Mesendoderm (in vitro differentiated cells): Measurements from ENCODE around the gene IGF1R.
A peak's percentile ranks its signal among the peaks of the same experiment; 100 is the strongest.

Experiments used
- DNase-seq: peaks from one replicate; pipeline ENCODE4 v3.0.0; 2013
- H2AK5ac ChIP-seq: 2 replicates; pipeline ENCODE4 v1.6.1; 2013; ENCODE audit warnings: low read length, inconsistent platforms
- H2BK120ac ChIP-seq: 2 replicates; pipeline ENCODE4 v1.6.1; 2013; ENCODE audit warnings: low read depth, mild to moderate bottlenecking, low read length, moderate library complexity, mixed read lengths
- H2BK15ac ChIP-seq: replicated peaks from 2 replicates; pipeline ENCODE4 v1.6.1; 2013; ENCODE audit warnings: low read depth, mild to moderate bottlenecking, moderate library complexity
- H2BK5ac ChIP-seq: 2 replicates; pipeline ENCODE4 v1.6.1; 2013; ENCODE audit warnings: low read length, inconsistent platforms
- H3K18ac ChIP-seq: 2 replicates; pipeline ENCODE4 v1.6.1; 2013; ENCODE audit warnings: mild to moderate bottlenecking, low read length, mixed read lengths
- H3K23ac ChIP-seq: one replicate; pipeline ENCODE4 v1.6.1; 2013; ENCODE audit warnings: low read length
- H3K27ac ChIP-seq: 2 replicates; pipeline ENCODE4 v1.5.1; 2013; ENCODE audit warnings: low read depth, mild to moderate bottlenecking, inconsistent platforms, low read length, moderate library complexity
- H3K27me3 ChIP-seq: 2 replicates; pipeline ENCODE4 v1.6.1; 2013; ENCODE audit warnings: low read length, control low read depth, mild to moderate bottlenecking, inconsistent platforms; ENCODE audit not compliant: insufficient read depth, poor library complexity
- H3K36me3 ChIP-seq: 2 replicates; pipeline ENCODE4 v1.6.1; 2013; ENCODE audit warnings: low read length, inconsistent platforms; ENCODE audit not compliant: control insufficient read depth, insufficient read depth
- H3K4ac ChIP-seq: one replicate; pipeline ENCODE4 v1.6.1; 2013; ENCODE audit warnings: low read depth, mild to moderate bottlenecking, low read length, moderate library complexity
- H3K4me1 ChIP-seq: 2 replicates; pipeline ENCODE4 v1.6.1; 2013; ENCODE audit warnings: low read depth, low read length, inconsistent platforms; ENCODE audit not compliant: control insufficient read depth
- H3K4me2 ChIP-seq: 2 replicates; pipeline ENCODE4 v1.6.1; 2013; ENCODE audit warnings: low read length
- H3K4me3 ChIP-seq: 2 replicates; pipeline ENCODE4 v1.5.1; 2013; ENCODE audit warnings: mild to moderate bottlenecking, low read length
- H3K56ac ChIP-seq: one replicate; pipeline ENCODE4 v1.6.1; 2013; ENCODE audit warnings: low read length
- H3K79me1 ChIP-seq: 2 replicates; pipeline ENCODE4 v1.6.1; 2013; ENCODE audit warnings: low read length, inconsistent platforms
- H3K79me2 ChIP-seq: 2 replicates; pipeline ENCODE4 v1.6.1; 2013; ENCODE audit warnings: mild to moderate bottlenecking, low read length; ENCODE audit not compliant: control insufficient read depth, insufficient read depth
- H3K9ac ChIP-seq: 2 replicates; pipeline ENCODE4 v1.6.1; 2013; ENCODE audit warnings: low read length, inconsistent platforms
- H4K5ac ChIP-seq: one replicate; pipeline ENCODE4 v1.6.1; 2013; ENCODE audit warnings: low read length
- H4K8ac ChIP-seq: one replicate; pipeline ENCODE4 v1.6.1; 2013; ENCODE audit warnings: low read depth, mild to moderate bottlenecking, control low read depth, low read length, moderate library complexity
- WGBS: extraction: QIAGEN DNeasy Blood & Tissue Kit; methylation state at CpG from one replicate; pipeline ENCODE4 v1.1.7; 2013; ENCODE audit warnings: low lambda C conversion rate, missing lambda C conversion rate; ENCODE audit not compliant: insufficient coverage; ENCODE audit errors: extremely low coverage; 5-methylcytosine and 5-hydroxymethylcytosine counted together

Gene IGF1R

DNA sequence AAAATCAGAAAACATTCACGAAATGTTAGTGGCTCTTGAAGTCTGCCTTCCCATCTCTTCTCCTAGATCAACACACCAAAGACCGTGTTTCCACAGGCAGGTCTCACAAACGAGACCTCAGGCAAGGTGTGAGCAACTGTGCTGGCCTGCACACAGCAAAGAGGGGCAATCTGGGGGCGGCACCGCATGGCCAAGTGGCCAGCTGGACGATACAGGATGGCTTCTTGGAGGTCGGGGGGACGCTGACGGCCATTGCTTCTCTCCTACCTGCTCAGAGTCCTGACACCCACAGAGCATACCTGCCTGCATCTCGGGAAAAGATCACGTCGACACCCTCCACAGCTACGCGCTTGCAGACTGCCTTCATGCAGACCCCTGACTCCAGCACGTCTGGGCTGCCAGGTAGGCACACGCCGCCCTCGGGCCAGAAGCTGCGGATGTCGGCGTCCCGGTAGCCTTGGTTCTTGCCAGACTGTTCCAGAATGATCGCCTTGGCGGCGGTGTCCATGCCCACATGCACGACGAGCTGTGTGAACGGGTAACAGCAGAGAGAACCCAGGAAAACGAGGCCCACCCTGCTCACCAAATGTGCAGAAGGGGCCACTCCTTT lies 320.9 kb downstream of the IGF1R start:
- H3K4me1 ChIP-seq = no peaks in the 10 kb centered on the region
- WGBS = no CpG with 5 or more reads among the region's 29 CpGs

DNA sequence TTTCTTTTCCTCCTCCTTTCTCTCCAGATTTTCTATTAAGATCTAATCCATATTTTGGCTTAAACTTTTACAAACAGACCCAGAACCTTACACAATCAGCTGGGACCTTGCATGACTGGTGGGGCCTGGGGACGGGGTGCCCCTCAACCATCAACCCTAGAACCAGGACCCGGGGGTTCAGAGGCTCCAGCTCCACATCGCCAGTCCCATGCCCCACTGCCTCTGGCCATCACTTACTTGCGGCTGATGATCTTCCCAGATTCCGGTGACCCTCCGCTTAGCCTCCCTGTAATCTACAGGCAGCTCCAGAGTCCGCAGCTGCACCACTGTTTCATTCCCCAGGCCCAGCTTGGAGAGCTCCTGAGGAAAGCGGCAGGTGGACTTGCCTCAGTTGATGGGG lies 322.5 kb downstream of the IGF1R start:
- no peak for DNase-seq
- H2BK120ac ChIP-seq = no peak overlapping the region
- no peak overlapping the region for H3K27ac ChIP-seq
- no peaks in the 10 kb centered on the region for H3K79me1 ChIP-seq
- no peak overlapping the region for H2BK5ac ChIP-seq
- no peak overlapping the region for H4K8ac ChIP-seq
- H3K4me3 ChIP-seq = no peak overlapping the region
- H3K4me2 ChIP-seq = no peak overlapping the region
- H3K27me3 ChIP-seq = no peaks in the 10 kb centered on the region
- H2AK5ac ChIP-seq = no peak overlapping the region
- H3K4me1 ChIP-seq = no peaks in the 10 kb centered on the region
- H3K79me2 ChIP-seq = no peaks in the 10 kb centered on the region
- no peak overlapping the region for H3K9ac ChIP-seq
- H2BK15ac ChIP-seq = no peak overlapping the region
- no peak overlapping the region for H3K18ac ChIP-seq
- no peak overlapping the region for H3K56ac ChIP-seq
- no peak overlapping the region for H3K4ac ChIP-seq
- no peak overlapping the region for H3K23ac ChIP-seq
- H4K5ac ChIP-seq = no peak overlapping the region
- WGBS = no CpG with 5 or more reads among the region's 8 CpGs
- H3K36me3 ChIP-seq = no peaks in the 10 kb centered on the region

More for the DNA sequence above, 320.9 kb downstream of the IGF1R start:
- H3K4me3 ChIP-seq = no peak overlapping the region
- H3K36me3 ChIP-seq = no peaks in the 10 kb centered on the region
- H3K56ac ChIP-seq = no peak overlapping the region
- H3K18ac ChIP-seq = no peak overlapping the region
- no peak overlapping the region for H3K4ac ChIP-seq
- no peak overlapping the region for H2AK5ac ChIP-seq
- no peak overlapping the region for H3K27ac ChIP-seq
- no peaks in the 10 kb centered on the region for H3K27me3 ChIP-seq
- no peak overlapping the region for H2BK120ac ChIP-seq
- no peak overlapping the region for H3K23ac ChIP-seq
- no peak overlapping the region for H2BK15ac ChIP-seq
- no peak overlapping the region for H3K4me2 ChIP-seq
- no peaks in the 10 kb centered on the region for H3K79me2 ChIP-seq
- no peaks in the 10 kb centered on the region for H3K79me1 ChIP-seq
- H4K8ac ChIP-seq = no peak overlapping the region
- DNase-seq = no peak
- no peak overlapping the region for H3K9ac ChIP-seq
- no peak overlapping the region for H4K5ac ChIP-seq
- H2BK5ac ChIP-seq = no peak overlapping the region

DNA sequence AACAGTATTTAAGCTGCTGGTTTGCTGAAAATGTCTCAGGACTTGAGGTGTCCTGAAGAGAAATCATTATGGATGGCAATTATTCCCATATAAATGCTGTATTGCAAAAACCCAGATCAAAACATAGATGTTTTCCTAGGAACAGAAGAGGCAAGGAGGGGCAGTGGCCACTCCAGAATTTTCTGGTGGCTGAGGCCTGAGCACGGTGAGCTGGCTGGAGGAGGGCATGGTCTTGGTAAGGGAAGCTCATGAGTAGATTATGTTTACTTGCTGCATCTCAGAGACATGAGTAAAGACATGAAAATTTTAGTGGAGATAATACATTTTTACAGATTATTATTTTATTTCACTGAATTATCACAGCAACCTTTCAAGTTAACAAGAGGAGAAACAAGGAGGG lies 328.2 kb downstream of the IGF1R start:
- H3K23ac ChIP-seq = no peak overlapping the region
- no peaks in the 10 kb centered on the region for H3K27me3 ChIP-seq
- H3K4ac ChIP-seq = no peak overlapping the region
- no peak overlapping the region for H4K5ac ChIP-seq
- no peak overlapping the region for H3K18ac ChIP-seq
- H2AK5ac ChIP-seq = no peak overlapping the region
- H2BK120ac ChIP-seq = no peak overlapping the region
- H4K8ac ChIP-seq = no peak overlapping the region
- H3K79me1 ChIP-seq = no peaks in the 10 kb centered on the region
- no peak for DNase-seq
- H3K79me2 ChIP-seq = no peaks in the 10 kb centered on the region
- H3K4me2 ChIP-seq = no peak overlapping the region
- no peak overlapping the region for H3K4me3 ChIP-seq
- no peak overlapping the region for H2BK5ac ChIP-seq
- H3K36me3 ChIP-seq = no peaks in the 10 kb centered on the region
- no CpG with 5 or more reads among the region's 1 CpG for WGBS
- no peak overlapping the region for H3K27ac ChIP-seq
- H3K56ac ChIP-seq = no peak overlapping the region
- no peak overlapping the region for H3K9ac ChIP-seq
- no peaks in the 10 kb centered on the region for H3K4me1 ChIP-seq
- H2BK15ac ChIP-seq = no peak overlapping the region

DNA sequence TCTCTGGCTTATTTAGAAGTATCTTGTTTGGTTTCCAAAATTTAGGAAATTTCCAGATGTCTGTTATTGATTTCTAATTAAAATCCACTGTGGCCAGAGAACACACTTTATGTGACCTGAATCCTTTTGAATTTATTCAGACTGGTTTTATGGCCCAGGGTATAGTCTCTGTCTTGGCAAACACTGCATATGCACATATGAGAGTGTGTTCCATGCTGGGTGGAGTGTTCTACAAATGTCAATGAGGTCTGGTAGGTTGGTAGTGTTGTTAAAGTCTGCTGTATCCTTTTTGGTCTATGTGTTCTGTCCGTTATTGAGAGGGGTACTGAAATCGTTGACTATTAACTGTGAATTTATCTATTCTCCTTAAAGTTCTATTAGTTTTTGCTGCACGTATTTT lies 329.1 kb downstream of the IGF1R start:
- H2BK120ac ChIP-seq = no peak overlapping the region
- WGBS = no CpG with 5 or more reads among the region's 3 CpGs
- H3K27me3 ChIP-seq = no peaks in the 10 kb centered on the region
- H4K8ac ChIP-seq = no peak overlapping the region
- H3K4me1 ChIP-seq = no peaks in the 10 kb centered on the region
- H3K18ac ChIP-seq = no peak overlapping the region
- no peak overlapping the region for H3K56ac ChIP-seq
- H3K4me2 ChIP-seq = no peak overlapping the region
- no peak overlapping the region for H3K27ac ChIP-seq
- H2BK15ac ChIP-seq = no peak overlapping the region
- no peaks in the 10 kb centered on the region for H3K36me3 ChIP-seq
- no peaks in the 10 kb centered on the region for H3K79me2 ChIP-seq
- H2BK5ac ChIP-seq = no peak overlapping the region
- H3K23ac ChIP-seq = no peak overlapping the region
- H2AK5ac ChIP-seq = no peak overlapping the region
- no peaks in the 10 kb centered on the region for H3K79me1 ChIP-seq
- H4K5ac ChIP-seq = no peak overlapping the region
- no peak overlapping the region for H3K4me3 ChIP-seq
- no peak overlapping the region for H3K9ac ChIP-seq
- H3K4ac ChIP-seq = no peak overlapping the region
- no peak for DNase-seq

DNA sequence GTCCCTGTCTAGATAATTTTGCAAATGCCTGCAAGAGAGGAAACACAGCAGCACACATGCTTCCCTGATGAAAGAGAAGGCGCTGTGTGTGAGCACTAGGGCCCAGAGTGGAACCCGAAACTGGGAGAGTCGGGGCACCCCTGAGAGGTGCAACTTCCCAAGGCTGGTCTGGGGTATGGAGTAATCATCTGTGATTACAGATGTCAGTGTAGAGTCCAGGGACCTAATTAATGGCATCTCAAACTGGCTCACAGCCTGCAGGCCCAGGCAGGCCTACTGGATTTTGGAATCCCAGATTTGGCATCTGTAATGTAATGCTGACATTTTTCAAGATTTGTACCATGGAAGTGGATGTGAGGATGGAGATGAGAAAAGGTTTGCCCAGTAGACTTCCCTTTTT lies 329.8 kb downstream of the IGF1R start:
- WGBS = no CpG with 5 or more reads among the region's 3 CpGs
- Histone ChIP-seq H3K56ac (no peak overlapping the region), H4K5ac (no peak overlapping the region), H3K4me3 (no peak overlapping the region), H2BK120ac (no peak overlapping the region), H3K4me2 (no peak overlapping the region), H3K4ac (no peak overlapping the region), H3K36me3 (no peaks in the 10 kb centered on the region), H3K79me1 (no peaks in the 10 kb centered on the region), H3K23ac (peak overlapping the region; percentile 6), H2BK15ac (no peak overlapping the region), H2BK5ac (no peak overlapping the region), H3K18ac (no peak overlapping the region), H4K8ac (no peak overlapping the region), H2AK5ac (no peak overlapping the region), H3K27me3 (no peaks in the 10 kb centered on the region), H3K27ac (no peak overlapping the region), H3K4me1 (no peaks in the 10 kb centered on the region), H3K79me2 (no peaks in the 10 kb centered on the region), H3K9ac (no peak overlapping the region)
- no peak for DNase-seq

DNA sequence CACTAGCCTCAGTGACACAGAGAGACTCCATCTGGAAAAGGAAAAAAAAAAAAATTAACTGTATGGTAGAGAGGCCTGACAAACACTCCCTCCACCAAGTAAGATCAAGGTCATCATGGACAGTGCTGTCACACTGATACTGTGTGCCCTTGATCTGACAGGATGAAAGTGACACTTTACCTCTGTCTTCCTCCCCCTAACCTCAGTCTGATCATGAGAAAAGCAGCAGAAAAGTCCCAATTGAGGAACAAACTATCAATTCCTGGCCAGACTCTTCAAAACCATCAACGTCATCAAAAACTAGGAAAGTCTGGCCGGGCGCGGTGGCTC lies 332.5 kb downstream of the IGF1R start:
- no peak overlapping the region for H3K23ac ChIP-seq
- no peak for DNase-seq
- H3K18ac ChIP-seq = no peak overlapping the region
- H3K56ac ChIP-seq = no peak overlapping the region
- no peaks in the 10 kb centered on the region for H3K27me3 ChIP-seq
- no peak overlapping the region for H2AK5ac ChIP-seq
- H4K5ac ChIP-seq = no peak overlapping the region
- H3K4me3 ChIP-seq = no peak overlapping the region
- no peak overlapping the region for H2BK120ac ChIP-seq
- no peak overlapping the region for H2BK15ac ChIP-seq
- no peak overlapping the region for H3K27ac ChIP-seq
- H3K4me1 ChIP-seq = no peaks in the 10 kb centered on the region
- no peak overlapping the region for H2BK5ac ChIP-seq
- H3K79me2 ChIP-seq = no peaks in the 10 kb centered on the region
- no peaks in the 10 kb centered on the region for H3K36me3 ChIP-seq
- no peak overlapping the region for H4K8ac ChIP-seq
- H3K4ac ChIP-seq = no peak overlapping the region
- H3K4me2 ChIP-seq = no peak overlapping the region
- H3K79me1 ChIP-seq = no peaks in the 10 kb centered on the region
- no CpG with 5 or more reads among the region's 4 CpGs for WGBS
- no peak overlapping the region for H3K9ac ChIP-seq
